GM12891 (cell line): Measurements from ENCODE around the gene CCDC197.

Experiments used
- PAX5 ChIP-seq: IDR thresholded peaks from 2 replicates; pipeline ENCODE4 v1.6.1; 2011; ENCODE audit warnings: low read length, moderate library complexity, mild to moderate bottlenecking; ENCODE audit not compliant: insufficient read depth, severe bottlenecking
- POLR2A ChIP-seq: IDR thresholded peaks from 2 replicates; pipeline ENCODE4 v1.6.1; 2011; ENCODE audit warnings: low read depth, low read length, control low read depth
- POLR2AphosphoS5 ChIP-seq: IDR thresholded peaks from 2 replicates; pipeline ENCODE4 v1.6.1; 2011; ENCODE audit warnings: low read depth, low read length, control low read depth
- POU2F2 ChIP-seq: IDR thresholded peaks from 2 replicates; pipeline ENCODE4 v1.6.1; 2011; ENCODE audit warnings: low read depth, mild to moderate bottlenecking, control low read depth, low read length, moderate library complexity
- TAF1 ChIP-seq: IDR thresholded peaks from 2 replicates; pipeline ENCODE4 v1.6.1; 2011; ENCODE audit warnings: low read depth, low read length, control low read depth

- TF ChIP-seq POLR2A = no peak
- TF ChIP-seq POLR2AphosphoS5 = no peak
- 0 out of 2 replicates have a peak, but pooled peaks have one; percentile 33 for TF ChIP-seq TAF1
- peak; percentile 83; the same call in 1 of the 2 replicates for TF ChIP-seq POU2F2
- TF ChIP-seq PAX5 = no peak
These were observed 29.4 kb upstream of the CCDC197 start for GRCh38 chr14:93967637-93968250.
